ENCODE data around the gene SDK1.

GRCh38 chr7:4084271-4084670, 783.2 kb downstream of the SDK1 start:
- no peak for TF ChIP-seq CTCF (IDR thresholded peaks at IDR 0.05)
- TF ChIP-seq POLR2A (IDR thresholded peaks at IDR 0.05): no peak

Measured in uterus (tissue), 2 donors.